Stimulated activated CD4-positive, alpha-beta T cell treated with anti-CD3 and anti-CD28 coated beads, Interleukin-4, amount 100 ng/mL, for 4 hours (primary cell): ENCODE measurements around the gene MICALL2.

ENCODE experiments used
- DNase-seq, 2 experiments: peaks; one replicate each; pipeline ENCODE4 v3.0.0-alpha.2; 2020

MICALL2 gene

DNA sequence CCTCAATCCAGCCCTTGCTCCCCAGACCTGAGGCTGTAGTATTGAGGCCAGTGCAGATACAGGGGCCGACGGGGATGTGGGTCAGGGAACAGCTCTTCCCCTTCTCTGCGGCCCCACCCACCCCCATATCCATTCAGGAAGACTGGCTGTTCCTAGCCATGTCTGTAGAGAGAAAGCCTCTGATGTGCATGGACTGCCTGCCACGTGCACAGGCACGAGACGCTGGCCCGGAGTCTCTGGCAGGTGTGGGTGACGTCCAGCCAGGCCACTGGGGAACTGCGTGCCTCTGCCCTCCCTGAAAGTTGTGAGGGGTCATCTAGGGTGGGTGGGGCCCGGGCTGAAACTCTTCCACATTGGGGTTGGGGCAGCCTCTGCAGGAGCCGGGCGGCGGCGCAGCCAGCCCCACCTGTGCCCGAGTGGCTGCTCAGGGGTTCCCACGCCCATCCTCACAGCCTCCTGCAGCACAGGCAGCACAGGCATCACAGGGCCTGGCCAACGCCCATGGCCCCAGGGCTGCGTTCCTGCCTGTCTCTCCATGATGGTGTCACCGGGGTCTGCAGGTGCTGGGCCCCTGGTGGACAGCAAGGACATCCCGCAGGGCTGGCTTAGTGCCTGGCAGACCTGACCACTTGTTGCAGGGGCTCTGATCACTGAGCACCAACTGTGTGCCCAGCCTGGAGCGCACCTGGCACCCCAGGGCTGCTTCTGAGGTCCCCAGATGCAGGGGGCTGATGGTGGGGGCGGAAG is 27.5 kb downstream of the MICALL2 start:
- DNase-seq = no peak

DNA sequence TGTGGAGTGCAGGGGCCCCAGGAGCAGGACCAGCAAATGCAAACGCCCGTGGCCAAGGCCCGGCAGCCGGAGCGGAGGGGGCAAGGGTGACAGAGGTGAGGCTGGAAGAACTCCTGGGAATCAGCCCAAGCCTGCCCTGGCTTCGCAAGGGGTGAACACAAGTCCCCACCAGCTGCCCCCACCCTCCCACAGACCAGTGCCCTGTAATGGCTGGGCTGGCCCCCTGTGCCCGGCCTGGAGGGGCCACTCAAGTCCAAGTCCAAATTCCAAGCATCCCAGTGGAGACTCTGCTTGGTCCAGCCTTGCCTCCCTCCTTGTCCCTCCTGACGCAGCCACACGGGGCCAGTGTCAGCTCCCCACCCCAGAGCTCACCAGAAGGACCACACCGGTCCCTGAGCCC is 28.0 kb downstream of the MICALL2 start:
- DNase-seq = no peak

DNA sequence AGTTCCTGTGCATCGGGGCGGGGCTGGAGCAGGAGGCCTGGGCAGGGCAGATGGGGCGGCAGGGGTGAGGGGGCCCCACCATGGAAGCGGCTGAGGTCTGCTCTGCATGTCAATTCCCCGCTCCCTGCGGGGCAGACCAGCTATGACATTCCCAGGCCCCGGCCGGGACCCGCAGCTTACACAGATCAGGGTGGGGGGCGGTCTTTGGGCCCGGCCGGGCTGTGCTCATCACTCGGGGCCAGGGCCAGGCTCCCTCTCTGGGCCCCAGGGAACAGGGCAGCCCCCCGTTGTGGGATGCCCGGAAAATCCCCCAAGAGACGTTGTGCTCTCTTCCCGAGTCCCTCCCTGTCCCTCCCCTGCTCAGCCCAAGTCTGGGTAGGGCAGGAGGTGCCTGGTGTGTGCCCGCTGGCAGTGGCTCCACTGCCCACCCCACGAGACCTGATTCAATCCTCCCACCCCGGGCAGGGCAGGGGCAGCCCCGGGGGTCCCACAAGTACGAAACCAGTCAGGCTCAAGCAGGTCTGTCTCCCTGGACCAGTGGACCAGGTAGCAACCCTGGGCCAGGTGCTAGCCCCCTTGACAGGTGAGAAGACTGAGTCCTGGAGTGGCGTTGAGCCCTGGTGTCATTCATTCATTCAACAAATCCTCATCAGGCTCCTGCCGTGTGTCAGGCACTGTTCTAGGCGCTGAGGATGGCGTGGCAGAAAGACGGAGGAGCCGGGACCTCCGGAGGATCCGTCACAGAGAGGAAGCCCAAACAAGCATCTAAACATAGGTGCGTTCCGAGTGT is 29.0 kb downstream of the MICALL2 start:
- no peak for DNase-seq

DNA sequence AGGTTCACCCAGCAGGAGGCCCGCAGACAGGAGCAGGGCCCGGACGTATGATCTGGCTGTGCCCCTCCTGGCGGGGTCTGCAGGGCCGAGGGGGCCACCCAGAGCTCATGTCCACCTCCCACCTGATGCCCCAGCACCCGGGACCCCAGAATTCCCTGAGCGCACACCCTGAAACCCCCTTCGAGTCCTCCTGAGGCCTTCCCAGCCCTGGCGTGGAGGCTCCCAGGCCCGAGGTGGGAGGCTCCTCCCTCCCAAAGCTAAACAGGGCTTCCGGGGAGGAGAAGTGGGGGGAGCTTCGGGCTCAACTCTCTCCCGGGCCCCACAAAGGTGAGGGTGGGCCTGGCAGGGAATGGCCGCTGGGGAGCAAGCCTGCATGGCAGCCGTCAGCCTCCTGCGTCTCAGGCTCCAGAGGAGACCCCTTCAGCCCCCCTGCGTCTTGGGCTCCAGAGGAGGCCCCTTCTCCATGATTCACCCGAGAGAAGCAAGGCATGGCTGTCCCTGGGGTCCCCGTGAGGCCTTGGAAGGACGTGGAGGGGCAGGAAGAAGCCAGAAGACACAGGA is 30.2 kb downstream of the MICALL2 start:
- no peak for DNase-seq

DNA sequence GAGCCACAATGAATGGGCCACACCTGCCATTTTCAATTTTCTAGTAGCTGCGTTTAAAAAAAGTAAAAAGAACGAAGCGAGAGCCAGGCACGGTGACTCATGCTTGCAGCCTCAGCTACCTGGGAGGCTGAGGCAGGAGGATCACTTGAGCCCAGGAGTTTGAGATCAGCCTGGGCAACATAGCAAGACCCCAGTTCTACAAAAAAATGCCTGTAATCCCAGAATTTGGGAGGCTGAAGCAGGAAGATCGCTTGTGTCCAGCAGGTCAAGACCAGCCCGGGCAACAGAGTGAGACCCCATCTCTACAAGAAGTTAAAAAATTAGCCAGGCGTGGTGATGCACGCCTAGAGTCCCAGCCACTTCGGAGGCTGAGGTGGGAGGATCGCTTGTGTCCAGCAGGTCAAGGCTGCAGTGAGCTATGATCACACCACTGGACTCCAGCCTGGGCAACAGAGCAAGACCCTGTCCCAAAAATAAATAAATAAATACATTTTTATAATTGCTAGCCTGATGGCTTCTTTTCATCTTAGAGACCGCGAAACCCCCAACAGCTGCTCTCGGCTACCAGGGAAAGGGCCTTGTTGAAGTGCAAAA is 32.1 kb downstream of the MICALL2 start:
- no peak for DNase-seq

DNA sequence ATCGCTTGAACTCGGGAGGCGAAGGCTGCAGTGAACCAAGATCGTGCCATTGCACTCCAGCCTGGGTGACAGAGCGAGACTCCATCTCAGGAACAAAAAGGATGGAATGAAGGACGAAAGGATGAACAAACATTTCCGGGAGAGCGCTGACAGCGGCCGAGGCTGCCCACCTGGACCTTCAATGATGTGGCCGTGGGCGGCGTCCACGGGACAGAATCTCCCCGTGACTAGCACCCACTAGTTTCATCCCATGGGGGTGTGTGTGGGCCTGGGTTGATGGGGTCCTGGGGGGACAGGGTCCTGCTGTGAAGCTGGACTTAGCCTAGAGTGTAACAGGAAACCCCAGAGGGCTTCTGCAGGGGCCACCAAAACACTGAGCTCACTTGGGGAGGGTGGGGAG is 32.8 kb downstream of the MICALL2 start:
- DNase-seq = no peak

DNA sequence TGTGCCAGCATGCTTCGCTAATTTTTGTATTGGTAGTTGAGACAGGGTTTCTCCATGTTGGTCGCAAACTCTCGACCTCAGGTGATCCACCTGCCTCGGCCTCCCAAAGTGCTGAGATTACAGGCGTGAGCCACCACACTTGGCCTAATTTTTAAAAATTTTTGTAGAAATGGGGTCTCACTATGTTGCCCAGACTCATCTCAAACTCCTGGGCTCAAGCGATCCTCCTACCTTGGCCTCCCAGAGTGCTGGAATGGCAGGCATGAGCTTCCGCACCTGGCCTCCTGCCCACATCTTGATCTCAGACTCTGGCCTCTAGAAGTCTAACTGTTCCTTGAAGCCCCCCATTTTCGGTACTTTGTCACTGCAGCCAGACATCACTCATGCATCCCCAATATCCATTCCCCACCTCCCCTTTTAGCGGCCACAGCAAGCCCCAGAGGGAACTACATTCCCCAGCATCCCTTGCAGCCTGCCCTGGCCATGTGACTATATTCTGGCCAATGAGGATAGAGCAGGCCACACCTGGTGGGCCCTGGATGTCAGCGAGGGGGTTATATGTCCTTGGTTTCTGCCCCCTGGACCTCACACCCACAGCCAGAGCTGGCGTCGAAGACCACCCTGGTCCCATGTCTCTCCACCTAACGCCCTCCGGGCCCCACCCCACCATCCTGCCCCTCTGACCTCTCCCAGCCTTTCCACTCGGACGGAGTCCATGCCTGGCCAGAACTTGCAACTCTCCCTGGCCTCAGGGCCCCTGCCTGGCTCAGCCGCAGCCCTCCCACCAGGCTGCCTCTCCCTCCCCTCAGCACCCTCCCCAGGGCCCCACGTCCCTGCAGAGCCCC is 33.8 kb downstream of the MICALL2 start:
- DNase-seq = no peak

DNA sequence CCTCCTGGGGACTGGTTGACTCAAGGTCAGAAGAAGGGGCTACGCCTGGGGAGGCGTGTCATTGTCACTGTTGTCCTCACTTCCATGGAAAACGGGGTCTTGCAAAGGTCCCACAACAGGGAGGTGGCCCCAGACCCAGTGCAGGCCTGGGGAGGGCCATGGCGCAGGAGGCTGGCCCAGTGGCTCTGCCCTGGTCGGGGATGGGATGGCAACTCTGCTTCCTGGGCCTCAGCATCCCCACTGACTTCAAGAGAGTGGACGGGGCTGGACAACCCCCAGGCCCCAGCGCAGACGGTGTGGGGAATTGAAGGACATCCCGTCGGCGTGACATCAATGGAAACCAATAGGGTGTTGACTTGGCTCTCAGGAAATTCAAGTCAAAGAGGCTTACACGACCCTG is 35.2 kb downstream of the MICALL2 start:
- no peak for DNase-seq

DNA sequence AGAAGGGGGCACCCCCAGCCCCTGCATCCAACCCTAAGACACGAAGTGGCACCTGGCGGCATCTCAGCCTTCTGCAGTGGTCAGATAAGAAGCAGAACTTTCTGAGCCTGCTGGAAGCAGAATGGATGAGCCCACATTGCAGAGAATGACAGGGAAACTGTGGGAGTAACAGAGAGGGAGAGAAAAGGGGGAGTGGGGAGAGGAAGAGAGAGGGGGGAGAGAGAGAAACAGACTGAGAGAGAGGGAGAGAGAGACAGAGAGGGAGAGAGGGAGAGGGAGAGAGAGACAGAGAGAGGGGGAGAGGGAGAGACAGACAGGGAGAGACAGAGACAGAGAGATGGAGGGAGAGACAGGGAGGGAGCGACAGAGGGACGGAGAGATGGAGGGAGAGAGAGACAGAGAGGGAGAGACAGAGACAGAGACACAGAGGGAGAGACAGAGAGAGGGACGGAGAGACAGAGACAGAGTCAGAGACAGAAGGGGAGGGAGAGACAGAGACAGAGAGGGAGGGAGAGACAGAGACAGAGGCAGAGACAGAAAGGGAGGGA is 35.9 kb downstream of the MICALL2 start:
- DNase-seq = no peak

DNA sequence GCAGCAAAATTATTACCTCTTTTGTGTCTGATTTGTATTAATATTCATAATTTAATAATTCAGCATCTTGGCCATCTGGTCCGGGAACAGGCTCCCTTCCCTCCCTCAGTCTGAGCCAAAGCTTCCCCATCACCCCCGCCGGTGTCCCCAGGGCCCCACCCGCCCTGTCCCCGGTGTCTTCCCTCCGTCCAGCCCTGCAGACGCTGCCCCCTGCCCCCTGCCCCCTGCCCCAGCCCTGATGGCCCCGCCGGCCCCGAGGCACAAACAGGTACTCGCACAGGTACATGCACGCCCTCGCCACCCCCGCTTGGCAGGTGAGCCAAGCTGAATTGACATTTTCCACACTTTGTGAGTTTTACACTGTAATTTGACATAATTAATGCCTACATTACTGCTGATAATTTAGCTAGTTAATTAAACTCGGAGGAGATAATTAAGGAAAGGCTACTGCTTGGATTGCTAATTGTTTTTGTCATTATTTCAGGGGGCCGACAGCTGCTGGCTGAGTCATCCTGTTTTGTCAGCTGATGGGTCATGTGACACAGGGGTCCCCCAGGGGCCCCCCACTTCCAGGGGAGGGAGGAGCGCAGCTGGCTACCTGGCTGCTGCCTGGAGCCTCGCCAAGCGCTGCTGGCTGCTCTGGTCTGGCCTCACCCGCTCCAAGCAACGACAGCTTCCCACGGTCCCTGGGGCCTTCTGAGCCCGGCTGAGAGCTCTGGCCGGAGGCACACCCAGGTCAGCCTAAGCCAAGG is 36.6 kb downstream of the MICALL2 start:
- no peak for DNase-seq

DNA sequence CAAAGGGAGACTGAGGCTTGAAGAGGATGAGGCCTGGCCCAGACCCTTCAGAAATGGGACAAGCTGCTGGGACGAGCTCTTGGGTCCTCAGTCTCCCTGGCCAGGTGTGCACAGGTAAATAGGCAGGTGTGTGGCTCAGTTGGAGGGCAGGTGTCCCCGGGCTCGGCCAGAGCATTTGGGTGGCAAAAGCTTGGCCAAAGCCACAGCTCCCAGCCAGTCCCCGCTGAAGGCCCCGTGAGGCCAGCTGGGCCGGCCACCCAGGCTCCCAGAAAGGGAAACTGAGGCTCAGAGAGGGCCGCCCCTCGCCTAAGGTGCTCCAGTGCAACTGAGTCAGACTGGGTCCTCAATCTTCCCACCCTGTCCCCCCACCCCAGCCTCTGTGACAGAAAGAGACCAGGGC is 37.3 kb downstream of the MICALL2 start:
- DNase-seq = no peak

DNA sequence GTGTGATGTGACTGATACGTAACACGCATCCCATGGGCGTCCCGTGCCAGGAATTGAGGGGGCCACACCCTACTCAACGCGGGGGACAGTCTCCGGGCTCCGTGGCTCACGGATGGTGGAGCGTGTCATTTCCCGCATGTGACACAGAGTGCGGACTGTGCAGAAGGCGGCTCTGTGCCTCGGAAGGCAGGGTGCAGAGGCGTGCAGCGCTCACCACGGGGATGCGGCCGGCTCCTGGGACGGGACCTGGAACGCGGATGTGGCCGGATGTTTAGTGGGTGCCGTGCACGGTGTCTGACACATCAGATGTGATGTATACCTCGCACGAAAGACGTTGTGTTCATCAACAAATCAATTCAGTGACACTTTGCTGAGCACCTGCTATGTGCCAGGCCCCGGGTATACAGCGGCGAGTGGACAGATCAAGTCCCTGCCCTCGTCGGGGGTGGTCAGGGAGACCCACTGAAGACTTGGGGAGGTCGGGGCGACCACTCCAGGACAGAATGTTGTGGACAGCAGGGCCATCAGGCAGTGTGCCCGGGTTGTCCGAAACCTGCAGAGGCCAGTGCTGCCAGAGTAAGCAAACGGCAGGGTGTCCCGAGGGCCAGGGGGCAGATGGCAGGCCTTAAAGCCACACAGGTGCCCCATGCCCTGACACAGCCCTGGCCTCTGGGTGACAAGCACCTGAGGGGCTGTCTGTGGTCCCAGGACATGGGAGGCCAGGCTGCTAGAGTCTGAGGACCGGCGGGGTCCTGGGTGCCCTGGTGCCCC is 38.1 kb downstream of the MICALL2 start:
- DNase-seq = no peak

DNA sequence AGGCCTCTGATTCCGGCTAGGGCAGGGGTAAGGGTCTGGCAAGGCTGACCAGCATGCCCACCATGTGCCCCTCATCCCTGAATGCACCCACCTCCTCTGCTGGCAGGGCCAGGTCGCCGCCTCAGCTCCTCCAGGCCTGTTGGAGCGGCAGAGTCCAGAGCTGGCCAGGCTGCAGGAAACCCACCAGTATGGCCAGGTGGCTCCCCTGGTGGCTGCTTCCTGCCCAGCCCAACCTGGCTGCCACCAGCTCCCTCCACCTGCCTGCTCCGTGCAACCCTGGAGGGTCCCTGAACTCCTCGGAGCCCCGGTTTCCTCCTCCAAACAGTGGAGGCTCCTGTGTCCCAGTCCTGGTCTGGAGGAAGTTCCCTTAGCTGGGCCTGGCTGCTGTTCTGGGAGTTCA is 39.6 kb downstream of the MICALL2 start:
- DNase-seq = no peak

DNA sequence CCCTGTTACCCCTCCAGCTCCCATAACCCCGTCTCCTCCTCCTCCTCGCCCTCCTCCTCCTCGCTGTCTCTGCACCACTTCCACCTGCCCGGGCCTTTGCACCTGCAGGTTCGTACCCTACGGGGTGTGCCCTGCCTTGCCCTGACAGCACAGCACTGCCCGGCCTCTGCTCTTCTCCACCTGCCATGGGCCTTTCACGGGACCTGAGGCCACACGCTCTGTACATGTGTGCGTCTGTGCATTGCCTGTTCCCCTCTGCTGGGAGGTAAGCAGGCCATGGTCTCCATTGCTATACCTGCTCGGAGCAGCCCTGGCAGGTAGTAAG is 40.0 kb downstream of the MICALL2 start:
- DNase-seq = no peak

DNA sequence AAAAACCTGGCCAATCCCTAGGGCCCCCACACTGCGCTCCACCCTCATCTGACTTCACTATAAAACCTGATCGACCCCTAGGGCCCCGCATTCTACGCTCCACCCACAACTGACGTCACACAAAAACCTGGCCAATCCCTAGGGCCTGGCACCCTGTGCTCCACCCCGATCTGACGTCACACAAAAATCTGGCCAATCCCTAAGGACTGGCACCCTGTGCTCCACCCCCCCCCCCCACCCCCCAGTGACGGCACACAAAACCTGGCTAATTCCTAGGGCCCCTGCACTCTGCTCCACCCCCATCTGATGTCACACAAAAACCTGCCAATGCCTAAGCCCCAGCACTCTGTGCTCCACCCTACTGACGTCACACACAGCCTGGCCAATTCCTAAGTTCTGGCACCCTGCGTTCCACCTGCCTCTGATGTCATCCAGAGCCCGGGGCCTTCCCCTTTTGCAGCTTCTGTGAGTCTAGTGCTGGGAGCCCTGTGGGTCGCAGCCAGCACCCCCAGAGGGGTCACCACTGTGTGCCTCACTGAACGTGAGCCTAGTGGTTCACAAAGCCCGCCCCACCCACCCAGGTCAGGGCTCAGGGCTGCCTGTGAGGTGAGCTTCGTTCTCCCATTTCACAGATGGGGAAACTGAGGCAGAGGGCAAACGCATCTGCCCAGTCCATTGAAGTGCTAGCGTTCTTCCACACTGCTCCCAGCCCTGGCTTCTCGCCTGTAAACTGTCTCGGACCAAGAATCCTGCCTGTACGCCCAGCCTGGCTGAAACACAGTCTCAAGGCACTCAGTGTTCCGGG is 40.6 kb downstream of the MICALL2 start:
- no peak for DNase-seq

DNA sequence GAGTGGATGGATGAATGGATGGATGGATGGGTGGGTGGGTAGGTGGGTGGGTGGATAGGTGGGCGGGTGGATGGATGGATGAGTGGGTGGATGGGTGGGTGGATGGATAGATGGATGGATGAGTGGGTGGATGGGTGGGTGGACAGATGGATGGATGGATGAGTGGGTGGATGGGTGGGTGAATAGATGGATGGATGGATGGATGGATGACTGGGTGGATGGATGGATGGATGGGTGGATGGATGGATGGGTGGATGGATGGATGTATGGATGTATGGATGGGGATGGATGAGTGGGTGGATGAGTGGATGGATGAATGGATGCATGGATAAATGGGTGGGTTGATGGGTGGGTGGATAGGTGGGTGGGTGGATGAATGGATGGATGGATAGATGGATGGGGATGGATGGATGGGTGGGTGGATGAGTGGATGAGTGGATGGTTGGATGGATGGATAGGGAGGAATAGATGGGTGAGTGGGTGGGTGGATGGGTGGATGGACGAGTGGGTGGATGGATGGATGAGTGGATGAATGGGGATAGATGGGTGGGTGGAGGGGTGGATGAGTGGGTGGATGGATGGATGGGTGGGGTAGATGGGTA is 43.8 kb downstream of the MICALL2 start:
- DNase-seq = no peak

DNA sequence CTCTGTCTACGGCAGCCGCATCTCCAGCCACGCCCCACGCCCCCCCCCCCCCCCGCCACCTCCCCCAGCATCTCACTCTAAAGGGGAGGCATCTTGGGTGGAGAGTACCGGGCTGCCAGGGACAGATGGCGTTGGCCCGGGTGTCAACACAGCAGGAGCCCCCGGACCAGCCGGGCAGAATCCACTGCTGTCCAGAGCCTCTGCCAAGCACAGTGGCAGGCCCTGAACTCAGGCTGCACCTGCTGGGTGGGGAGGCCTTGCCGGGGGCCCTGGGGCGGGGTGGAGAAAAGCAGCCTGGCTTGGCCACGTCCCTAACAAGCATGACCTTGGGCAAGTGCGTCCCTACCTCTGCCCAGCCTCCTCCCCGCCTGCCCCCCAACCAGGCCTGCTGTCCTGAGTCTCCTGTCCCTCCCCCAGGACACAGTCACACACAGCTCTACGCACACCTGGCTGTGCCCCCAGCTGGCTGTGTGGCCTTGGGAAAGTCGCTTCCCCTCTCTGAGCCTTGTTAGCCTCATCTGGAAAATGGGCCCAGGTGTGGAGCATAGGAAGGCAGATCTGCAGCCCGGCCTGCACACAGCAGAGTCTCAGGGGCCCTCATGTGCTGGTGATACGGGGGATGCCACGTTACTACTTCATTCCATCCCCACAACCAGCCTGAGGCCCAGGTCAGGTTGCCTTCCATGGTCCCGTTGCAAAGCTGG is 45.2 kb downstream of the MICALL2 start:
- no peak for DNase-seq

DNA sequence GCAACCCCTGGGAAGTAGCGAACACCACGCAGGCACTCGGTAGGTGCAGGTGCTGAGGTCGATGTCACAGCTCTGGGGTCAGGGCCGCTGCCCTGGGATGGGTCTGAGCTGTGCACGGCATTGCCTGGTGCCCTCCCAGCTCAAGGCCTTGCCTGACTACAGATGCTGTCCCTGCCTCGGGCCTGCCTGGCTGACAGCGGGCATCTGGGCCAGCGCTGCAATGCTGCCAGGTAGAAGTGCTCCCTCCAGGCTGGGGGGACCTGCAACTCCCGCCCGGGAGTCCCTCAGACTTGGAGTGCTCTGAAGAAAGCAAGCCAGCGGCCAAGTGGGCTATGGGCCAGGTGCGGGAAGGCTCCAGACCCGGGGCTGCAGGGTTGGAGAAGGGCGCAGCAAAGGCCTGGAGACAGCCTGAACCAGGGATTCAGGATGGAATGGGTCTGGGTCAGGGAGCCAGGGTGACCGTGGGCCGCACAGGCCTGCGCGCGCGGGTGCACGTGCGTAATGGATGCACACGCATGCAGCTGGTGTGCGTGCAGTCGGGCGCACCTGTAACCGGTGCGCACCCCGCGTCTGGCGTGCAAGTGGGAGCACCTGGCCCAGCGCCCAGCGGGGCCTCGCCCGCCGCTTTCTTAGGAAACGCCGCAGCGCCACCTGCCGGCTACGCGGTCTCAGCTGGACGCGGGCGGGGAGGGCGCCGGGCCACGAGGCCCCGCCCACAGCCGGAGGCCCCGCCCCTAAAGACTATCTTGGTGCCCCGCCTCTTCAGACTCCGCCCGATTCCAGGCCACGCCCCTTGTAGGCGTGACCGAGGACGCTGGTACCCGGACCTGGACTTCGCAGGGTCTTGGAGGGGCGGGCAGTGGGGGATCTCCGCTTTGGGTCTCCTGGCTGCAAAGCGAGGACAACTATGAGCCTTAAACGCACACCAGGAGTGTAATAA is 46.7 kb downstream of the MICALL2 start:
- peak; percentile 82 to 93 for DNase-seq
